Activated CD4-positive, alpha-beta T cell treated with anti-CD3 and anti-CD28 coated beads, Interleukin-2, amount 50 U/mL, for 16 hours (primary cell): ENCODE results near the gene FNDC10.
"Not testable (repeated sequence)": the region's sequence is repeated elsewhere in the genome, so short reads cannot be mapped to it uniquely, and the experiment has no call there.

Source experiments
- DNase-seq: peaks from one replicate; pipeline ENCODE4 v3.0.0-alpha.2; 2020

FNDC10 gene

DNA sequence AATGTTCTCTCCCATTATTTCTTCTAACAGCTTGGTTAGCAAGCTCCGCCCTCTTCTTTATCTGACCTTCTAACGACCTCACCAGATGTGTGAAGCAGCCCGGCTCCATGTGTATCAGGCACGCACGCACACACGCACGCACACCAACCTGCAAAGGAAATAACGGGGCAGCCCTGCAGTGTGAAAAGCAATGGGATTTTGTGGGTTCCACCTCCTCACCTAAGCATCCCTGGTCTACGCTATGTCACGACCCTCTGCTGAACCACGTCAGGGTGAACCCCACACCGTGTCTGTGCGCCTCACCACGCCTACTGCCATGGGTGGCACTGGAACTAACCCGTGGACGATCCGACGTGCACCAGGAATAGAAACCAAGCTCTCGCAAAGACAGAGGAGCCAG is 35.7 kb downstream of the FNDC10 start:
- DNase-seq, result no peak

DNA sequence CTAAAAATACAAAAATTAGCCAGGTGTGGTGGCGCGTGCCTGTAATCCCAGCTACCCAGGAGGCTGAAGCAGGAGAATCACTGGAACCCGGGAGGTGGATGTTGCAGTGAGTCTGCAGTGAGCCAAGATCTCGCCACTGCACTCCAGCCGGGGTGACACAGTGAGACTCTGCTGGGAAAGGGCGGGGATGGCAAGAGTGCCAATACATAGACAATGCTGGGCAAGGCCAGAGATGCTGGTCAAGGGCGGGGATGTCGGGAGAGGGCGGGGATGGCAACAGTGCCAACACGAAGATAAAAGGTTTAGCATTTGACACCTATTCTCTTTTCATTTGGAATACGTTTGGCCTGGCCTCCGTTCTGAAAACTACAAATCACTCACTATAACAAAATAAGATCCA is 36.2 kb downstream of the FNDC10 start:
- DNase-seq, result no peak

DNA sequence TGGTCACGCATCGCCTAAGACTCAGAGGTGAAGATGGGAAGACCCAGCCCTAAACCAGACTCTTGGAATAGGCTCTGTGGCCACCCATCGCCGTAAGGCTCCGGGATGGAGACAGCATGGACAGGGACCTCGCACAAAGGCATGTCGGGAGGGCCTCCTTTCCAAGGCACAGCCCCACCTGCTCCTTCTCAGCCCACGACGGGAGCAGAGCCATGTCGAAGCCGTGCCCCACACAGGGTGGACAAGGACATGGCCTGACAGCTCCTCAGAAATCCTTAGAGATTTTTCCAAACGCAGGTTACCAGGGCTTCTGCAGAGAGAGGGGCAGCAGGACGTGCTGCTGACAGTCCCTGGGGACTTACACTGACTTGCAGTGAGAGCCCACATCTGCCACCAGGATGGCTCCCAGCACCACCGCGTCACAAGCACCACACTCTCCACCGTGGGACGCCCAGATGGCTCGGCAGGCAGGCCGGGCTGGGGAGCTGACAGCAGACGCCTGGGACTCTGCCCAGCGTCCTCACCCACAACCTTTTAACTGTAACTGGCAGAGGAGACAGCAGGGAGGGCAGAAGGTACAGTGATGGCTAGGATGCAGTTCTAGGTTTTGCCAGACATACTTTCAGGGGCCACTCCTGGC is 37.3 kb downstream of the FNDC10 start:
- DNase-seq, result no peak

DNA sequence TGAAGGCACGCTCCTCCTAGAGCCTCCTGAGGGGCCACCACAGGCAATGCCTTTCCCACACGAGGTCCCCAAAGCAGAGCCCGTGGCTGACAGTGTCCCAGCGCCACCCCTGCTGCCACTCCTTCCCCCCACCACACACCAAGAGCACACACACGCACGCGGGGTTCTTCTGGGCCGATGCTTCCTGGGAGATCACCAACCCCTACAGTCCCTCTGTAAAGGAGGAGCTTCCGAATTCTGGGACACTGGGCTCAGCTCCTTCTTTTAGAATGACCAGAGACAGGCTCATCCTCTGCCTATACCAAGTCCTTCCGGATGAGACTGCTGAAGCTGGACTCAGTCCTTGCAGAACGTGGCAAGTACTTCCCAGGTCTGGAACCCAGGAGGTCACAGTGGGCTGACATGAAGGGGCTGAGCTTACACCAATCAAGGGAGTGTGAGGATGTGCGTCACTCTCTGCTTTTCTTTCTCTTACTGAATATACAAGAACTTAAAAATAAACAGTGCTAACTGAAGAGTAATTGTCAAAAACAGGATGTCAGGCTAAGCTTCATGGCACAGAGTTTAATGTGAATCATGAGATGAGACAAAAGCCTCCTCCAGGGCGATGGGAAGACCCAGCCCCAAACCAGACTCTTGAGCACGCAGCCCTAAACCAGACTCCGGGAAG is 38.0 kb downstream of the FNDC10 start:
- no peak for DNase-seq

DNA sequence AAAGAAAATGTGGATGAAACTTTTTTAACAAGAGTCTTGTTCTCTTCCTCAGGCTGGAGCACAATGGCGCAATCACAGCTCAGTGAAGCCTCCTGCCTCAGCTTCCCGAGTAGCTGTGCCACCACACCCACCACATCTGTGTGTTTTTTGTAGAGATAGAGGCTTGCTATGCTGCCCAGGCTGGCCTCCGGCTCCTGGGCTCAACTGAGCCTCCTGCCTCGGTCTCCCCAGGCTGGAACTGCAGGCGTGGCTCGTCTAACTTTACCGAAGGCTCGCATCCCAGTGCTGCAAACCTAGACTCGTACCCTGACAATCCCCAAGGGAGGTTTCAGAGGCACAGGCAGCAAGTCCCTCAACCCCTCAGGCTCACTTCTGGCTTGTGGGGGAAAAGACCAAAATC is 39.8 kb downstream of the FNDC10 start:
- no peak for DNase-seq

DNA sequence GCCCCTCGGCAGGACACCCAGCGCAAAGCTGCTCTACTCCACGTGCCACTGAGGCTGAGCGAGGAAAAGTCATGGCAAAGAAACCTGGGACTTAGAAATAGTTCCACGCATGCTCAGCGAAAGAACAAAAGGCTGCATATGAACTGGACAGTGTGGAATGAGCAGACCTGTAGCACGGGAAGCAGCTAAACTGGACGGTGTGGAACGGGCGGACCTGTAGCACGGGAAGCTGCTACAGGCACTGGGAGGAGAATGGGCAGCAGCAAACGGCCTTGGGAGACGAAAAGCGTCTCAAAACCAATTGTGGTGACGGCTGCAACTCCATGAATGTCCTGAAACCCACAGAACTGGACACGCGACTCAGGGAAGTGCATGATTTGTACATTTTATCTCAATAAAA is 40.9 kb downstream of the FNDC10 start:
- DNase-seq, result no peak

DNA sequence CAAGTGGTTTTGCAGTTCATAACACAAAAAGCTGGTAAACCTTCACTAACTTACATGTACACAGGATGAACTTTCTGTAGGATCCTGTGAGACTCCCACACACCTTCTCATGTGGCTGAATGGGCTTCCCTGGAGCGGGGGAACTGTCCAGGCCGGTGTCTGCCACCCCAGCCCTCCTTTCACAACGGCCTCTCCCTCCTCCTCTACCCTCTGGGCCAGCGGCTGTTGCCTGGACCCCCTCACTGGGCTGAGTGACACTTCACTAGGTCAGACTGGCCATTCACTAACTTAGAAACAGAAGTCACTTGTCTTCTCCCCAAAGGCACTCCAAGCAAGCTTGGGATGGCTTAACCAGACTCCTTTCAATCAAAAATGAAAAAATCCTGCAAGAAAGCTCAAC is 41.3 kb downstream of the FNDC10 start:
- DNase-seq, result no peak

DNA sequence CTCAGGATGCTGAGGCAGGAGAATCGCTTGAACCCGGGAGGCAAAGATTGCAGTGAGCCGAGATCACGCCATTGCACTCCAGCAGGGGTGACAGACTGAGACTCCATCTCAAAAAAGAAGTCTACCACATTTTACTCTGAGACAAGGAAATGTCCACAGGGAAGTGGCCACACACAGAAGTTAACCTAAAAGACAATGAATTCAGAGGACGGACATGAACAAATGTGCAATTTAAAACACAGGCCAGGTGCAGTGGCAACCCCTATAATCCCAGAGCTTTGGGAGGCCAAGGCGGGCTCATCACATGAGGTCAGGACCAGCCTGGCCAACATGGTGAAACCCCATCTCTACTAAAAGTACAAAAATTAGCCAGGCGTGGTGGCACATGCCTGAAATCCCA is 42.2 kb downstream of the FNDC10 start:
- not testable (repeated sequence) for DNase-seq

DNA sequence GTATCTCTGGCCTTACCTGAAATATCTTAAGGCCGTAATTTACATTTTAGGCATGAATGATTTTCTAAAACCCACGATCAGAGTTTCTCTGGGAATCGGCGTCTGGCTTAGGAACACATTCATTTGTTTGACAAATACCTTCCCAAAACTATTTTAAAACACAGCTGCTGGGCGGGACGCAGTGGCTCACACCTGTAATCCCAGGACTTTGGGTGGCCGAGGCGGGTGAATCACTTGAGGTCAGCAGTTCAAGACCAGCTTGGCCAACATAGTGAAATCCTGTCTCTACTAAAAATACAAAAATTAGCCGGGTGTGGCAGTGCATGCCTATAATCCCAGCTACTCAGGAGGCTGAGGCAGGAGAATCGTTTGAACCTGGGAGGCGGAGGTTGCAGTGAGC is 43.0 kb downstream of the FNDC10 start:
- not testable (repeated sequence) for DNase-seq

DNA sequence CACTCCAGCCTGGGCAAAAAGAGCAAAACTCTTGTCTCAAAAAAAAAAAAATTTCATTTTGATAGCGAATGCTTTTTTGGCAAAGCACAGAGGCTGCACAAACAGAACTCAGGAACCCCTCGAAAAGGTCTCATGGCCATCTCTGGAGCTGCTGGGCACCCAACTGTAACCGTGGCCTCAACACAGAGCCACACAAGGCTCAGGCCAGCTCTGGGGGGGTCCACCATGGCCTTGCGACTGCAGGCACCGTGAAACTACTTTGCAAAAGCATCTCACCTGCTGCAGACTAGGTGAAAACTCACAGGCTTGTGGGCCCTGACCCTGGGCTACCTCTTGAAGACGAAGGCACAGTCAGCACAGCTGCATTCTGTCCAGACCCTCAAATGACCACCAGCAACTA is 43.4 kb downstream of the FNDC10 start:
- DNase-seq, result no peak

DNA sequence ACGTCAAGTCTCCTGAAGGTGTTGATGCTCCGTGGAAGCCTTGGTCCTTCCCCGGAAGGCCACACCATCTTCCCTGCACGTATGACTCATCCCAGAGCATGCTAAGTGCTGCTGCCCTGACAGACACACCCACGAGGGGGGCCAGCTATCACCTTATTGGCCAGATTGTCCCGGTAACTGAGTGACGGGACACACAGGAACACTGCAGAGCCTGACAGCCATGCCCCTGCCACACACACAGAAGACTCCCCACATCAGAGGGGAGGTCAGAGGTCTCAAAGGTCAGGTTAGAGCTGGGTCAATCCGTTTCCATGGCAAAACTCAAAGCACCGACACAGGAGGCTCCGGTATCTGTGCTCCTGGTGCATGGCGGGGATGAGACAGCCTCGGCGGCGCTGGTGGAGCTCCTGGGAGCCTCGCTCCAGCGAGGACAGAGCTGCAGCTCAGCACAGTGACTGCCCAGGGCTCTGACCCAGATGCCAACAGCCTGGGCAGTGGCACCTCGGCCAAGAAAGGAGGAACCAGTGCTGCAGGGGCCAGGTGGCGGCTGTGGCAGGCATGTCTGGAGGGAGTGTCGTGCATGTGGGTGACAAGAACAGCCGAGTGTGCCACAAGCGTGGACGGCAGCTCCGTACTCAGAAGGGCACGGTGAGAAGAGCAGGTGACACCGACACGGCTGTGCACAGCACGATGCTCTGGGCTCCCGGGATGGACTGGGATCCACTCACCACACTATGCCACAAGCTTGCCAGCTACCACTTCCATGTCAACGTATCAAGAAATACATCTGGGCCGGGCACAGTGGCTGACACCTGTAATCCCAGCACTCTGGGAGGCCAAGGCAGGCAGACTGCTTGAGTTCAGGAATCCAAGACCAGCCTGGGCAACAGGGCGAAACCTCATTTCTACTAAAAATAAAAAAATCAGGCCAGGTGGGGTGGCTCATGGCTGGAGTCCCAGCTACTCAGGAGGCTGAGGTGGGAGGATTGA is 44.7 kb downstream of the FNDC10 start:
- DNase-seq, result no peak

DNA sequence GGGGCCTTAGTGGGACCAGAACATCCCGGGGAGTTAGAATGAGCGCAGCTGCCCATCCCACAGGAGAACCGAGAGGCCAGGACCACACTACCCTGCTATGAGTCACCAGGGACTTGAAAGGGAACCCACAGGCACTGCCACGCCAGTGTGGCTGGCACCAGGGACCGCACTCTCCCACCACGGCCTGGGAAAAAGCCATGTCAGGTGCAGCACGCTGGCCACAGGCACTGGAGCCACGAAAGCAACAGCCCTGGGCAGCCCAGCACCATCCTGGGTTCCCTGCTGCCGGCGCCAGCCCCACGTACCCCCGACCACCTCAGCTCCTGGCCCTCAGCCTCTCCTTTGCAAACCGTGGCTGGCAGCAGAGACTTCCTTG is 45.4 kb downstream of the FNDC10 start:
- DNase-seq, result no peak

DNA sequence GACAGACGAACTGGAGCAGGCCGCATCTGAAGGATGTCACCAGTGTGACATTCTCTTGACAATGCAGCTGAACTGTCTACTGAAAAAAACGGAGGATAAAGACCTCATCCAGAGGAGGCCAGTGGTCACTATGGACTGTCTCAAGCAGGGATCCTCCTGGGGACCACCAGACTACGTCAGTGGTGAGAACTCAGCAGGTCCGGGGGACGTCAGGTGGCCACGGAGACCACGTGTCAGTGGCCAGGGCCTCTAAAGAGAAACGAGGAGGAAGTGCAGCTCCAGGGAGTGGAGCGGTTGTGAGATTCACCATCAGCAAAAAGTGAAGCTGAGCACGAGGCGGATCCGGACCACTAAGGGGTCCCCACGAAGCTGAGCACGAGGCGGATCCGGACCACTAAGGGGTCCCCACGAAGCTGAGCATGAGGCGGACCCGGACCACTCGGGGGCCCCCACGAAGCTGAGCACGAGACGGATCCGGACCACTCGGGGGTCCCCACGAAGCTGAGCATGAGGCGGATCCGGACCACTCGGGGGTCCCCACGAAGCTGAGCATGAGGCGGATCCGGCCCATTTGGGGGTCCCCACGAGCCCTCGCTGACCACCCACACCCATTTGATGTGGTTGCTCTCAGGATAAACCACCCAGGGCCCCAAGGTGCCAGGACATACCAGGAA is 46.0 kb downstream of the FNDC10 start:
- no peak for DNase-seq

DNA sequence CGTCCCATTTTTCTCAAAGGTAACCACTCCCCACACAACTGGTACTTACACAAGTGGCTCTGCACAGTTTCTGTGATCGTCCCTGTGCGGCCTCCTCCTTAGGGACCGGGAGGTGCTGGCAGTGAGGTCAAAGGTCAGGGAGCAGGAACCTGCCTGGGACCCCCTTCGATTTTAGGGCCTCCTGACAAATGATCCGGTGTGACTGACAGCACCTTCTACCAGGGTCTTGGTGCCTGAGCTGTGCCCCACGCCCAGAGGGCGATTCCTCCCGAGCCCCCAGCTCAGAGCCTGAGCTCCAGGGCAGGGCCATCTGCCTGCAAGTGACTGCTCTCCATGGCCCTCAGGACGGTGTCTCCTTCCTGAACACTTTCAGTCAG is 47.7 kb downstream of the FNDC10 start:
- DNase-seq, result no peak

DNA sequence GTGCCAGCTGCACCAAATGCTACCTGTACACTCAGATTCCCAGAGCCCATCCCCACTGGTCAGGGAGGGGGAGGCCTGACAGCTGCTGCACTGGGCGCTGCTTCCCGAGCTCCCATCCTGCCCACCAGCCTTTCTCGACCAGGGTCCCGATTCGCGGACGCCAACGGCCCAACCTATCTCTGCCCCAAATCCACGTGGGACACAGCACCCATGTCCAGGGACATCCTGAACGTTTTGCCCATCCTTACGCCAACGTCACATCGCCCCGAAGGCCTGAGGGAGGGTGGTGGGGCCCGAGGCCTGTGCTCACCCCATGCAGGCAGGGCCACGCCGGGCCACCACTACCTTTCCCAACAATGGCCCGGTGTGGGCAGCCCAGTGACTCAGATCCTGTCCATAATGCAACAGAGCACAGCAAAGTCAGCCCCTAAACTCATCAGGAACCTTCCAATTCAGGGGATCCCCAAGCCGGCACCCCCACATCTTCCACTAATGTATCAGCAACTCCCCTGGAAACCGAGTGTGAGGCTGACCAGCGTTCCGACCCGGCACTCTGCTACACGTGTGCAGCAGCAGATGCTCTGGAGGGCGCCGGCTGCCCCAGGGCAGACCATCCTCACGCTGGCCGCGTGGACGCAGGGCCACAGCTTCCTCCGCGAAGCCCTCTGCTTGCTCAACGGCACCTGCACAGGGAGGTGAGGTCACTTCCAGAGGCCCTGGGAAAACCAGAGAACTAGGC is 48.2 kb downstream of the FNDC10 start:
- DNase-seq, result no peak

DNA sequence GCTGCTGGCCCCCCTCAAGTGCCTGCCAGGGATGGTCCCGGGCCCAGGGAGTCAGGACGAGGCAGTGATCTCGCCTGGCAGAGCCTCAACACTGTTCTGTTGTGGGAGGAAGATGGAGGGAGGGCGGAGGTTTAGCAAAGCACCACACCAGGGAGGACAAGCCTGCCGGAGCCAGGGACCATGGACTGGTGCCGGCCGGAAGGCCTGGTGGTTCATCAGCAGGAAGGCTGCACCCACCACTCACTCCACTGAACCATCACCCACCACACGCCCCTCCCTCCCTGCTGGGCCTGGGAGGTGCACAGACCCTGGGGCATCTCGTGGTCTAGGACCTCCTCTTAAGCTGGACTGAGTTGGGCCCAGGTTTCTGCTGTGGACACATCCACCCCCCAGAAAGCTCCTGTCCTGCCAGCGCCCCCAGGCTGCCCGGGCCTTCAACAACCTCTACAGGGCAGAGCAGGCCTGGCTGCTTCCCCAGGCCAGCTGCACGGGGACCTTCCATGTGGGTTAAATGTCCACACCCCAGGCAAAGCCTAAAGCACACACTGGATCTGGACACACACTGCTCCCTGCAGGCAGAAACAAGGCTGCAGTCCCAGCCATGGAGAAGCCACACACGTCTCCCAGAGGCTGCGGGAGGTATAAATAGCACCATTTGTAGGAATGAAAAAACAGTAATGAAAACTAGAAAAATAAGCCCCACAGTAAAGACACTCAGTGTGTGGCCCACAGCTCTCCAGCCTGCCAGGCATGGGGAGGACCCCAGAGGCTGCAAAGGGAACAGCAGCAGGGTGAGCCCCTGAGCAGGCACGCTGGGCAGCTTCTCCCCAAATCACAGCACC is 49.1 kb downstream of the FNDC10 start:
- no peak for DNase-seq

DNA sequence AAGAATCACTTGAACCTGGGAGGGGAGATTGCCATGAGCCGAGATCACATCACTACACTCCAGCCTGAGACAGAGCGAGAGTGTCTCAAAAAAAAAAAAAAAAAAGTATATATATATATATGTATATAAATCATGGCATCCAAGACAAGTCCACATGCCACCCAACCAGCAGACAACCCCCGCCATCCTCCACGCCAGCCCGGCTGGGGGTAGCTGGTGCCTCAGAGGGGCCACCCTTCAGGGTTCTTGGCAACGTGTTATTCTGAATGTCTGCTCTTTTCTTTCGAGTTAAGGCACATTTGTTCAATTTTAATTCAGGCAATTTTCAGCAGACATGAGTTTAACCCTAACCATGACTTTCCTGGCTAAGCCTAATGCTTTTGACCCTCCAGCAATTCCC is 49.8 kb downstream of the FNDC10 start:
- DNase-seq, result no peak

DNA sequence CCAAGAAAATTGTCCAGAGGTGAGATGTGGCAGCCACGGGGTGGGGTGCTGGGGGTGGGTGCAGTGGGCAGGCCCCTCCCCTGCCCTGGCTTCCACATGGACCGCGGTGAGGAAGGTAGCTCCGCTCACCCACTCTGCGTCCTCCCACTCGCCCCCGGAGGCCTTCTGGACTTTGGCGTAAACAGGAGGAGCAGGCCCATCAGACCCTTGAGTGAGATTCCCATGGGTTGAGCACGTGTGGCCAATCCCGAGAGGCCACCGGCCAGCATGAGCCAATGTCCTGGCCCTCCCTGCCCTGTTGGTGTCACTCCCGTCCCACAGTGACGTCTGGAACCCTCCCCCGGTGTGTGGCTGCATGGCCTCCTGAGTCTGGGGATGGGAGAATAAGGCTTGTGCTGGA is 51.3 kb downstream of the FNDC10 start:
- DNase-seq, result no peak
